Vagina (tissue), 2 donors: ENCODE measurements around the gene IDH2. TPM values are rescaled to one million over a fixed set of nuclear protein-coding genes. Genes with fewer than 3 reads are reported as not detected.

Source experiments
- DNase-seq, 2 donors: peaks; one replicate each; pipeline ENCODE4 v3.0.0-alpha.2; 2017; ENCODE audit errors: extremely low spot score in 2 of 2
- H3K27ac ChIP-seq: fragments of 200-600 bp; sonication (generic); one replicate; pipeline ENCODE4 v1.5.1; 2019
- H3K27me3 ChIP-seq: fragments of 200-600 bp; sonication (generic); one replicate; pipeline ENCODE4 v1.5.1; 2019
- H3K36me3 ChIP-seq, 2 donors: fragments of 200-600 bp; sonication (generic); one replicate each; pipeline ENCODE4 v1.5.1; 2017 to 2019
- H3K4me1 ChIP-seq: fragments of 200-600 bp; sonication (generic); one replicate; pipeline ENCODE4 v1.5.1; 2019
- H3K4me3 ChIP-seq, 2 donors: fragments of 200-600 bp; sonication (generic); 1 replicate in 1 of 2; 2 replicates in 1 of 2; pipeline ENCODE4 v1.5.1; 2016 to 2019
- H3K9me3 ChIP-seq: fragments of 200-600 bp; sonication (generic); one replicate; pipeline ENCODE4 v1.5.1; 2019
- POLR2A ChIP-seq, 2 donors: fragments of 450-650 bp; IDR thresholded peaks; one replicate each; pipeline ENCODE4 v1.6.1; 2017; ENCODE audit warnings: antibody characterized with exemption in 2 of 2, mild to moderate bottlenecking in 2 of 2, moderate library complexity in 2 of 2
- POLR2AphosphoS5 ChIP-seq, 2 donors: sonication (generic); formaldehyde crosslinking; IDR thresholded peaks; one replicate each; pipeline ENCODE4 v1.9.0; 2017; ENCODE audit warnings: antibody characterized with exemption in 2 of 2, mild to moderate bottlenecking in 2 of 2, low read depth in 1 of 2; ENCODE audit not compliant: insufficient read depth in 1 of 2
- intact Hi-C: fragments of 100-400 bp; cut with DNase I; formaldehyde crosslinking; loops from one replicate; pipeline ENCODE4 v1.15.1; 2023
- total RNA-seq: library from RNA; depleted of rRNA; stranded (reverse); fragments of >200 nt; gene quantifications from one replicate; pipeline ENCODE4 v1.2.3, GENCODE V29; 2016
- TF ChIP-seq, protein P1 (sequence below), 3 experiments: fragments of 450-650 bp in 2 of 3; fragments of 200-600 bp in 1 of 3; sonication (generic) in 1 of 3; IDR thresholded peaks; one replicate each; pipeline ENCODE4 v1.5.1; 2017 to 2019; ENCODE audit warnings: antibody characterized with exemption in 3 of 3, mild to moderate bottlenecking in 2 of 3, moderate library complexity in 2 of 3

IDH2 gene
- total RNA-seq, 1 donor from 2014 or later, result 39.3 TPM

DNA sequence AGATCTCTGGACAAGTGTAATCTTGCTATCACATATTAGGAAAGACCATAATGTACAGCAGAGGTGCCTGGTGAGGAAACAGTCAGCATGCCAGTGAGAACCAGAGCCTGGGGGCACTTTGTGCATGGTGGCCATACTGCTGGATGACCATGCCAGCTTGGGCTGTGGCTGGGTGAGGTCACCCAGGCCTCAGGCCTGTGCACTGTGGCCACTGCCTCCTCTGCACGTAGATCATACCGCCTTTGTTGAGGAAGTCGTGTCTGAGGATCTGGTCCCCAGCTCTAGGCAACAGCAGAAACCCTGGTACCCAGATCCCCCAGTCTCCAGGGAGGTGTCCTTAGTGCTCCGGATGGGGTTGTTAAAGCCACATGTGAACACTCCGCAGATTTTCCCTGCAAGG, 62.3 kb downstream of the IDH2 start:
- H3K27ac ChIP-seq, result no peak overlapping the region
- no peaks in the 10 kb centered on the region for H3K27me3 ChIP-seq
- TF ChIP-seq, protein P1, sequence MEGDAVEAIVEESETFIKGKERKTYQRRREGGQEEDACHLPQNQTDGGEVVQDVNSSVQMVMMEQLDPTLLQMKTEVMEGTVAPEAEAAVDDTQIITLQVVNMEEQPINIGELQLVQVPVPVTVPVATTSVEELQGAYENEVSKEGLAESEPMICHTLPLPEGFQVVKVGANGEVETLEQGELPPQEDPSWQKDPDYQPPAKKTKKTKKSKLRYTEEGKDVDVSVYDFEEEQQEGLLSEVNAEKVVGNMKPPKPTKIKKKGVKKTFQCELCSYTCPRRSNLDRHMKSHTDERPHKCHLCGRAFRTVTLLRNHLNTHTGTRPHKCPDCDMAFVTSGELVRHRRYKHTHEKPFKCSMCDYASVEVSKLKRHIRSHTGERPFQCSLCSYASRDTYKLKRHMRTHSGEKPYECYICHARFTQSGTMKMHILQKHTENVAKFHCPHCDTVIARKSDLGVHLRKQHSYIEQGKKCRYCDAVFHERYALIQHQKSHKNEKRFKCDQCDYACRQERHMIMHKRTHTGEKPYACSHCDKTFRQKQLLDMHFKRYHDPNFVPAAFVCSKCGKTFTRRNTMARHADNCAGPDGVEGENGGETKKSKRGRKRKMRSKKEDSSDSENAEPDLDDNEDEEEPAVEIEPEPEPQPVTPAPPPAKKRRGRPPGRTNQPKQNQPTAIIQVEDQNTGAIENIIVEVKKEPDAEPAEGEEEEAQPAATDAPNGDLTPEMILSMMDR (IDR thresholded peaks at IDR 0.05), result no peak
- TF ChIP-seq POLR2A (IDR thresholded peaks at IDR 0.05), result no peak
- no peak for TF ChIP-seq POLR2AphosphoS5 (IDR thresholded peaks at IDR 0.05; ENCODE audit: insufficient read depth in 1 of 2, low read depth in 1 of 2)
- no peak for DNase-seq
- peaks cover 41% of the 10 kb centered on the region for H3K4me1 ChIP-seq
- H3K36me3 ChIP-seq, result no peaks in the 10 kb centered on the region
- H3K9me3 ChIP-seq, result no peaks in the 10 kb centered on the region
- intact Hi-C loops, result no loop called here
- H3K4me3 ChIP-seq, result no peak overlapping the region

- Histone ChIP-seq H3K4me1 (peaks cover 54% of the 10 kb centered on the region), H3K27ac (no peak overlapping the region)
- intact Hi-C loops, result no loop called here
Observed at GRCh38 chr15:90038632-90039095, 63.6 kb downstream of the IDH2 start.

DNA sequence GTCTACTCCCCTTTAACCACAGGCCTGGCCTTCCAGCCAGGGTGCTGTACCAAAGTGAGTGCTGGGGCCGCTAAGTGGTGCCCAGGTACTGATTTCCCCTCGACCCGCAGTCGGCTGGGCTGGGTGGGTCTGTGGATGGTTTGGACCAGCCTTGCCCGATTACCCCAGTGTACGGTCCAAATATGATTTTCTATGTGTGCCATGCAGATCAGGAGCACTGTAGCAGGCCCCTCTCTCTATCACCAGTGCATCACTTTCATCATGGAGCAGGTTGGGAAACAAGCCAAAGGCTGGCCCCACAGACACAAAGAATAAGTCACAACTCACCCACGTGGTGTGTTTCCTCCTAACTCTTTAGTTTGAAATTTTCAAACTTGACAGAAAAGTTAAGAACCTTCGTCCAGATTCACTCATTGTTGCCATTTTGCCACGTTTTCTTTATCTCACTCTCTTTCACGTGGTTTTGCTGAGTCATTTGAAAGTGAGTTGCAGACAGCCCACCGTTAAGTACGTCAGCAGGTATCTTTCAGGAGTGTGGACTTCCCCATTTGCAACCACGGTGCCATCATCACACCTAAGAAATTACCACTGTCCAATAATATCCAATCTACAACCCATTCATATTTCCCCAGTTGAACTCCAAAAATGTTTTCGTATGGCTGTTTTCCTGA, 64.2 kb downstream of the IDH2 start:
- Histone ChIP-seq H3K27ac (no peak overlapping the region), H3K4me1 (peaks cover 60% of the 10 kb centered on the region), H3K4me3 (no peak overlapping the region), H3K36me3 (no peaks in the 10 kb centered on the region), H3K9me3 (no peaks in the 10 kb centered on the region), H3K27me3 (no peaks in the 10 kb centered on the region)
- TF ChIP-seq POLR2AphosphoS5 (IDR thresholded peaks at IDR 0.05; ENCODE audit: insufficient read depth in 1 of 2, low read depth in 1 of 2) (no peak), POLR2A (IDR thresholded peaks at IDR 0.05) (no peak)
- TF ChIP-seq, protein P1 (IDR thresholded peaks at IDR 0.05), result no peak
- no peak for DNase-seq
- intact Hi-C loops, result no loop called here

More at GRCh38 chr15:90038632-90039095, 63.6 kb downstream of the IDH2 start:
- no peak overlapping the region for H3K4me3 ChIP-seq
- TF ChIP-seq POLR2AphosphoS5 (IDR thresholded peaks at IDR 0.05; ENCODE audit: insufficient read depth in 1 of 2, low read depth in 1 of 2) (no peak), POLR2A (IDR thresholded peaks at IDR 0.05) (no peak)
- TF ChIP-seq, protein P1 (IDR thresholded peaks at IDR 0.05), result no peak
- H3K27me3 ChIP-seq, result no peaks in the 10 kb centered on the region
- no peaks in the 10 kb centered on the region for H3K9me3 ChIP-seq
- no peak for DNase-seq
- no peaks in the 10 kb centered on the region for H3K36me3 ChIP-seq

DNA sequence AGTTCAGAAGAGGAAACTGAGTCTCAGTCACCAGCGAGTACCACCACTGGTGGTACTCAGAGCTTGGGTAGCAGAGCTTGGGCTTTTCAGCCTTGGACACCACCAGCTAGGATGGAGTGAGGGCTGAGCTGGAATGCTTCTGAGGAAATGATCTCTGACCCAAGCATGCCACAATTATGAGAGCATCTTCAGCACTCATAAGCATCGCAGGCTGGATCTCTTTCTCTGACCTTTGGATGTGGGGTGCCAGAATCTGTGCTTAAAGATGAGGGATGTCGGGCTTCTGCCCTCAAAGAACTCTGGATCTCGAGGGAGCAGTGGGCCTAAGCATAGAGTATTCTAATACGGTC, 64.8 kb downstream of the IDH2 start:
- H3K27me3 ChIP-seq, result no peaks in the 10 kb centered on the region
- H3K9me3 ChIP-seq, result no peaks in the 10 kb centered on the region
- no peak for TF ChIP-seq POLR2A (IDR thresholded peaks at IDR 0.05)
- TF ChIP-seq, protein P1 (IDR thresholded peaks at IDR 0.05), result no peak
- TF ChIP-seq POLR2AphosphoS5 (IDR thresholded peaks at IDR 0.05; ENCODE audit: insufficient read depth in 1 of 2, low read depth in 1 of 2), result no peak
- H3K36me3 ChIP-seq, result no peaks in the 10 kb centered on the region
- DNase-seq, result no peak
- no peak overlapping the region for H3K4me3 ChIP-seq
- intact Hi-C loops, result no loop called here
- H3K27ac ChIP-seq, result no peak overlapping the region
- H3K4me1 ChIP-seq, result peaks cover 63% of the 10 kb centered on the region

GRCh38 chr15:90036806-90037510, 65.3 kb downstream of the IDH2 start:
- no peaks in the 10 kb centered on the region for H3K36me3 ChIP-seq
- DNase-seq, result no peak
- no peaks in the 10 kb centered on the region for H3K27me3 ChIP-seq
- H3K9me3 ChIP-seq, result no peaks in the 10 kb centered on the region
- no peak for TF ChIP-seq POLR2A (IDR thresholded peaks at IDR 0.05)
- TF ChIP-seq POLR2AphosphoS5 (IDR thresholded peaks at IDR 0.05; ENCODE audit: insufficient read depth in 1 of 2, low read depth in 1 of 2), result no peak
- TF ChIP-seq, protein P1 (IDR thresholded peaks at IDR 0.05), result no peak
- H3K4me1 ChIP-seq, result peaks cover 64% of the 10 kb centered on the region
- no peak overlapping the region for H3K27ac ChIP-seq
- intact Hi-C loops, result no loop called here
- H3K4me3 ChIP-seq, result no peak overlapping the region
